NT2/D1 (cell line): ENCODE measurements around the gene GALNT16.

Experiments
- DNase-seq: peaks from one replicate; pipeline ENCODE4 v3.0.0-alpha.2; 2011; ENCODE audit warnings: low read depth, low spot score
- H3K27me3 ChIP-seq: 2 replicates; pipeline ENCODE4 v1.6.0; 2011; ENCODE audit warnings: mild to moderate bottlenecking; ENCODE audit not compliant: insufficient read length, insufficient read depth
- H3K36me3 ChIP-seq: 2 replicates; pipeline ENCODE4 v1.6.1; 2011; ENCODE audit warnings: mild to moderate bottlenecking, low read length, mixed read lengths; ENCODE audit not compliant: insufficient read depth, insufficient read length
- H3K4me1 ChIP-seq: 2 replicates; pipeline ENCODE4 v1.5.1; 2011; ENCODE audit not compliant: insufficient read depth, insufficient read length
- H3K4me3 ChIP-seq: 2 replicates; pipeline ENCODE4 v1.5.1; 2011; ENCODE audit warnings: low read depth; ENCODE audit not compliant: insufficient read length
- H3K9ac ChIP-seq: 2 replicates; pipeline ENCODE4 v1.6.0; 2011; ENCODE audit warnings: low read depth; ENCODE audit not compliant: insufficient read length
- H3K9me3 ChIP-seq: 2 replicates; pipeline ENCODE4 v1.5.1; 2011; ENCODE audit warnings: mild to moderate bottlenecking, low read length; ENCODE audit not compliant: insufficient read depth
- SUZ12 ChIP-seq: IDR thresholded peaks from 2 replicates; pipeline ENCODE4 v1.6.1; 2011; ENCODE audit not compliant: insufficient read length, insufficient read depth; ENCODE audit errors: extremely low read depth
- YY1 ChIP-seq: IDR thresholded peaks from 2 replicates; pipeline ENCODE4 v1.6.1; 2011; ENCODE audit not compliant: insufficient read length, insufficient read depth
- ZNF274 ChIP-seq: IDR thresholded peaks from 2 replicates; pipeline ENCODE4 v1.6.1; 2011; ENCODE audit warnings: mild to moderate bottlenecking, low read depth, low read length

GALNT16 gene

DNA sequence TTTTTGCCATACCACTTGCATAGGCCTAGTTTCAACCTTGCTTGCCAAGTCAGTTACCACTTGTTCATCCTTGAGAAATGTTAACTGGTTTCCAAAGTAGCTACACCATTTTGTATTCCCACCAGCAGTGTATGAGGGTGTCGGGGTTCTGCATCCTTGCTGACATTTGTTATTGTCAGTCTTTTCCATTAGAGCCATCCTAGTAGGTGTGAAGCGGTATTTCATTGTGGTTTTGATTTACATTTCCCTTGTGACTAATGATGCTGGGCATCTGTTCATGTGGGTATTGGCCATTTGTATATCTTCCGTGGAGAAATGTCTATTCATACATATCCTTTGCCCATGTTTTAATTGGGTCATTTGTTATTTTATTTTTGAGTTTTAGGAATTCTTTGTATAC lies 27.6 kb upstream of the GALNT16 start:
- TF ChIP-seq SUZ12 (no peak), YY1 (no peak), ZNF274 (no peak)
- no peak for DNase-seq

DNA sequence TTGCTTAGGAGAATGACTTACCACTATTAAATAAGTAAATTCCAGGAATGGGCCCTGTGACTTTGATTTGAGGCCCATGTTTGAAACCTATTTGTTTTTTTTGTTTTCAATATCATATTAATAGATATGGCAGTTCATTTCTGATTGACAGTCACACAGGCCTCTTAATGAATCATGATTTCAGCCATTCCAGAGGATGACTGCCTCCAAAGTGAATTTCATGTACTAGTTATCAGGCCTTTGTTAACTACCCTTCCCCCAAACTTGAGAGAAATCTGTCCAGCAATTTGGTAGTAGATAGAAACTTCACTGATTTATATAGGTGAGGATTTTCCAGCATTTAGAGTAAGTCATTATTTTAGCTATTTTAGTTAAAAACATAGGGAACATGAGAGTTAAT lies 25.9 kb upstream of the GALNT16 start:
- Histone ChIP-seq H3K9me3 (no peaks in the 10 kb centered on the region), H3K36me3 (peaks cover 43% of the 10 kb centered on the region), H3K27me3 (no peaks in the 10 kb centered on the region), H3K4me1 (no peaks in the 10 kb centered on the region), H3K9ac (no peak overlapping the region), H3K4me3 (no peak overlapping the region)
- no peak for TF ChIP-seq SUZ12
- no peak for TF ChIP-seq ZNF274
- no peak for TF ChIP-seq YY1
- DNase-seq: no peak

More for the DNA sequence above, 27.6 kb upstream of the GALNT16 start:
- peaks cover 33% of the 10 kb centered on the region for H3K36me3 ChIP-seq
- H3K9ac ChIP-seq: no peak overlapping the region
- no peaks in the 10 kb centered on the region for H3K9me3 ChIP-seq
- no peak overlapping the region for H3K4me3 ChIP-seq
- H3K27me3 ChIP-seq: no peaks in the 10 kb centered on the region
- no peaks in the 10 kb centered on the region for H3K4me1 ChIP-seq

- peaks cover 40% of the 10 kb centered on the region for H3K36me3 ChIP-seq
- no peak for DNase-seq
- H3K9ac ChIP-seq: no peak overlapping the region
- TF ChIP-seq ZNF274 (no peak), YY1 (no peak), SUZ12 (no peak)
- no peak overlapping the region for H3K4me3 ChIP-seq
- H3K9me3 ChIP-seq: no peaks in the 10 kb centered on the region
- no peaks in the 10 kb centered on the region for H3K27me3 ChIP-seq
- no peaks in the 10 kb centered on the region for H3K4me1 ChIP-seq
Measured at GRCh38 chr14:69235708-69236107, 24.2 kb upstream of the GALNT16 start.

DNA sequence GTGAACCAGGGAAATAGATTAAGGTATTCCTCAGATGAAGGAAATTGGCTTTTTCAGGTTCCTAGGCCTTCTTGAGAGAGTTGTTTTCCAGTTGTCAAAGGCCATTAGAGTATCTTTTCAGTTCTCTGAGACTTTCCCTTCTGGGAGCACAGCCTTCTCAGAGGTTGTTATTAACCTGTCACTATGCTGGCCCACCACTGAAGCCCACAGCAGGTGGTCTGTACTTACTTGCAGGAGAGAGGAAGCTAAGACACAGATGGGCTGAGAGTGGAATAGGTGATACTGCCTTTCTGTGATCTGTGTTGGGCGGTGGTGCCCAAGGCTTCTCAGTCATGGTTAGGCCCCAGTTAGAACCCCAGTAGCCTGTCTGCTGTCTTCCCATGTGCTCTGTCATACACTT lies 22.8 kb upstream of the GALNT16 start:
- Histone ChIP-seq H3K9ac (no peak overlapping the region), H3K4me1 (no peaks in the 10 kb centered on the region), H3K4me3 (no peak overlapping the region), H3K27me3 (no peaks in the 10 kb centered on the region), H3K36me3 (peaks cover 46% of the 10 kb centered on the region), H3K9me3 (no peaks in the 10 kb centered on the region)
- no peak for DNase-seq
- no peak for TF ChIP-seq SUZ12
- TF ChIP-seq YY1: no peak
- no peak for TF ChIP-seq ZNF274

DNA sequence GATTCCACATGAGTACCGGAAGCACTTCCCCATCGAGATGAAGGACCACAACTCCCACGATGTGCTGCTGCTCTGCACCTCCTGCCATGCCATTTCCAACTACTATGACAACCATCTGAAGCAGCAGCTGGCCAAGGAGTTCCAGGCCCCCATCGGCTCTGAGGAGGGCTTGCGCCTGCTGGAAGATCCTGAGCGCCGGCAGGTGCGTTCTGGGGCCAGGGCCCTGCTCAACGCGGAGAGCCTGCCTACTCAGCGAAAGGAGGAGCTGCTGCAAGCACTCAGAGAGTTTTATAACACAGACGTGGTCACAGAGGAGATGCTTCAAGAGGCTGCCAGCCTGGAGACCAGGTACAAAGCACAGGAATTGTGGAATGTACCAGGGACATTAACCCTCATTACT lies 22.4 kb upstream of the GALNT16 start:
- no peak for DNase-seq
- no peak overlapping the region for H3K9ac ChIP-seq
- no peaks in the 10 kb centered on the region for H3K9me3 ChIP-seq
- TF ChIP-seq ZNF274 (no peak), YY1 (no peak), SUZ12 (no peak)
- H3K4me3 ChIP-seq: no peak overlapping the region
- H3K4me1 ChIP-seq: no peaks in the 10 kb centered on the region
- no peaks in the 10 kb centered on the region for H3K27me3 ChIP-seq
- peaks cover 46% of the 10 kb centered on the region for H3K36me3 ChIP-seq

DNA sequence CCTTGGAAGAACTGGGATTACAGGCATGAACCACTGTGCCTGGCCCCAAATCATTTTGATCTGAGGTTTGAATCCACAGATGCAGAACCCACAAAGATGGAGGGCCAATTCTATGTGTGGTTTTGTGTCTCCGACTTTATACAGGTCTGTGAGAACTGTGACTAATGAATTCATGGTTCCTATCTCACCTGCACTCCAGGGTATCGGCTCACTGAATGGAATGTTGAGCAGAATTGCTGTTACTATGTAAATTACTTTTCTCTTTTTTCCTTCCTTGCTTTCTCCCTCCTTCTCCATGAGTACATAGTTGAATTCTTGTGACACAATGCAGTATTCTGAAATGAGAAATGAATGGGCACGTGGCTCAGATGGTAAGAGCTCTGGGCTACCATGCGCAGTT lies 21.1 kb upstream of the GALNT16 start:
- H3K9ac ChIP-seq: no peak overlapping the region
- no peak for DNase-seq
- H3K27me3 ChIP-seq: no peaks in the 10 kb centered on the region
- TF ChIP-seq ZNF274 (no peak), SUZ12 (no peak), YY1 (no peak)
- H3K4me1 ChIP-seq: no peaks in the 10 kb centered on the region
- no peaks in the 10 kb centered on the region for H3K9me3 ChIP-seq
- H3K36me3 ChIP-seq: peaks cover 46% of the 10 kb centered on the region
- no peak overlapping the region for H3K4me3 ChIP-seq

DNA sequence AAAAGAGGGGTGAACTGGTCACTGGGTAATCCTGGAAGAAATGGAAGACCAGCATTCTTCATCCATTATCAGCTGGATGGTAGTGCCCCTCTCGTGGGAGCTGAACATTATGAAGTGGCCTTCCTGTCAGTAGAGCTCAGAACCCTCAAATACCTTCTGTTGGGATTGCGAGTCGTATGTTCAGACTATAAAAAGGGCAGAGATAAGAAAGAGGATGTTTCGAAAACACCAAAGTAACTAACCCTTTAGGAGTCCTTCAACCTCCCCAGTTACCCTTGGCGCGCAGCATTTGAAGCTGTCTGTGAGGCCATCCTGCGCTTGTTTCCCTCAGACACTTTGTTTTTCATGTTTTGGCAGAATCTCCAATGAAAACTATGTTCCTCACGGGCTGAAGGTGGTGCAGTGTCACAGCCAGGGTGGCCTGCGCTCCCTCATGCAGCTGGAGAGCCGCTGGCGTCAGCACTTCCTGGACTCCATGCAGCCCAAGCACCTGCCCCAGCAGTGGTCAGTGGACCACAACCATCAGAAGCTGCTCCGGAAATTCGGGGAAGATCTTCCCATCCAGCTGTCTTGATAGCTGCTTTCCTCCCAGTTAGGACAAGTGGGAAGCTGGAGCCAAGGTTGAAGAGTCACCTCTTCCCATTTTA lies 19.3 kb upstream of the GALNT16 start:
- Histone ChIP-seq H3K4me1 (no peaks in the 10 kb centered on the region), H3K27me3 (no peaks in the 10 kb centered on the region), H3K4me3 (no peak overlapping the region), H3K9ac (no peak overlapping the region), H3K36me3 (peaks cover 41% of the 10 kb centered on the region), H3K9me3 (no peaks in the 10 kb centered on the region)
- TF ChIP-seq YY1: no peak
- TF ChIP-seq ZNF274: no peak
- no peak for TF ChIP-seq SUZ12
- no peak for DNase-seq

GRCh38 chr14:69241577-69241976 lies 18.4 kb upstream of the GALNT16 start:
- Histone ChIP-seq H3K4me1 (no peaks in the 10 kb centered on the region), H3K36me3 (peaks cover 33% of the 10 kb centered on the region), H3K27me3 (no peaks in the 10 kb centered on the region), H3K9me3 (no peaks in the 10 kb centered on the region), H3K9ac (no peak overlapping the region), H3K4me3 (no peak overlapping the region)
- TF ChIP-seq ZNF274 (no peak), YY1 (no peak), SUZ12 (no peak)
- DNase-seq: no peak
